Measurements from ENCODE around the gene RASGRP4.
"Not testable (repeated sequence)": the region's sequence is repeated elsewhere in the genome, so short reads cannot be mapped to it uniquely, and the experiment has no call there.

Gene RASGRP4

GRCh38 chr19:38430931-38431330 is 4.9 kb upstream of the RASGRP4 start:
- Histone ChIP-seq H3K4me3 (ENCODE audit: low read depth, low read length, poor library complexity, severe bottlenecking) (no peak overlapping the region), H3K36me3 (ENCODE audit: insufficient read depth, low read length) (no peaks in the 10 kb centered on the region), H3K9me3 (ENCODE audit: low read length) (no peaks in the 10 kb centered on the region), H3K27ac (ENCODE audit: low read depth, low read length, poor library complexity, severe bottlenecking) (no peak overlapping the region), H3K27me3 (ENCODE audit: insufficient read depth, low read length) (no peaks in the 10 kb centered on the region), H2AFZ (ENCODE audit: low read length) (no peak overlapping the region), H3K4me2 (ENCODE audit: low read length) (no peak overlapping the region), H3F3A (ENCODE audit: insufficient read depth, low read length) (no peaks in the 10 kb centered on the region), H3K9me2 (ENCODE audit: low read depth, low read length) (no peaks in the 10 kb centered on the region), H4K20me1 (ENCODE audit: insufficient read depth, low read length) (no peaks in the 10 kb centered on the region), H3K79me2 (ENCODE audit: insufficient read depth, low read length) (no peaks in the 10 kb centered on the region), H3K4me1 (ENCODE audit: insufficient read depth, low read length, severe bottlenecking) (peaks cover 27% of the 10 kb centered on the region), H3K9ac (ENCODE audit: low read length) (no peak overlapping the region)
- TF ChIP-seq CTCF (IDR thresholded peaks at IDR 0.05; ENCODE audit: low read length) = no peak
- no peak for TF ChIP-seq EZH2 (IDR thresholded peaks at IDR 0.05; ENCODE audit: borderline replicate concordance, low read length)

GRCh38 chr19:38429811-38430156 is 3.8 kb upstream of the RASGRP4 start:
- Histone ChIP-seq H2AFZ (ENCODE audit: low read length) (no peak overlapping the region), H3K9me3 (ENCODE audit: low read length) (no peaks in the 10 kb centered on the region), H3K9me2 (ENCODE audit: low read depth, low read length) (no peaks in the 10 kb centered on the region), H3K9ac (ENCODE audit: low read length) (no peak overlapping the region), H3K4me2 (ENCODE audit: low read length) (no peak overlapping the region), H3K4me1 (ENCODE audit: insufficient read depth, low read length, severe bottlenecking) (peaks cover 27% of the 10 kb centered on the region), H3K36me3 (ENCODE audit: insufficient read depth, low read length) (no peaks in the 10 kb centered on the region), H3K27ac (ENCODE audit: low read depth, low read length, poor library complexity, severe bottlenecking) (peak overlapping the region; percentile 73), H3K4me3 (ENCODE audit: low read depth, low read length, poor library complexity, severe bottlenecking) (no peak overlapping the region), H3F3A (ENCODE audit: insufficient read depth, low read length) (no peaks in the 10 kb centered on the region), H3K79me2 (ENCODE audit: insufficient read depth, low read length) (no peaks in the 10 kb centered on the region), H4K20me1 (ENCODE audit: insufficient read depth, low read length) (no peaks in the 10 kb centered on the region), H3K27me3 (ENCODE audit: insufficient read depth, low read length) (no peaks in the 10 kb centered on the region)
- TF ChIP-seq CTCF (IDR thresholded peaks at IDR 0.05; ENCODE audit: low read length) = no peak
- no peak for TF ChIP-seq EZH2 (IDR thresholded peaks at IDR 0.05; ENCODE audit: borderline replicate concordance, low read length)

GRCh38 chr19:38429055-38429810 is 3.2 kb upstream of the RASGRP4 start:
- peak overlapping the region; percentile 73 for H3K27ac ChIP-seq (ENCODE audit: low read depth, low read length, poor library complexity, severe bottlenecking)
- no peaks in the 10 kb centered on the region for H3K79me2 ChIP-seq (ENCODE audit: insufficient read depth, low read length)
- TF ChIP-seq EZH2 (IDR thresholded peaks at IDR 0.05; ENCODE audit: borderline replicate concordance, low read length) (no peak), CTCF (IDR thresholded peaks at IDR 0.05; ENCODE audit: low read length) (no peak)
- peaks cover 27% of the 10 kb centered on the region for H3K4me1 ChIP-seq (ENCODE audit: insufficient read depth, low read length, severe bottlenecking)
- no peaks in the 10 kb centered on the region for H3F3A ChIP-seq (ENCODE audit: insufficient read depth, low read length)
- no peaks in the 10 kb centered on the region for H3K36me3 ChIP-seq (ENCODE audit: insufficient read depth, low read length)
- peak overlapping the region; percentile 40; the same call in 1 of the 2 replicates for H3K4me2 ChIP-seq (ENCODE audit: low read length)
- no peak overlapping the region for H2AFZ ChIP-seq (ENCODE audit: low read length)
- no peaks in the 10 kb centered on the region for H4K20me1 ChIP-seq (ENCODE audit: insufficient read depth, low read length)
- H3K9me3 ChIP-seq (ENCODE audit: low read length) = no peaks in the 10 kb centered on the region
- H3K9me2 ChIP-seq (ENCODE audit: low read depth, low read length) = no peaks in the 10 kb centered on the region
- no peak overlapping the region for H3K4me3 ChIP-seq (ENCODE audit: low read depth, low read length, poor library complexity, severe bottlenecking)
- no peak overlapping the region; the same call in 1 of the 2 replicates for H3K9ac ChIP-seq (ENCODE audit: low read length)
- no peaks in the 10 kb centered on the region for H3K27me3 ChIP-seq (ENCODE audit: insufficient read depth, low read length)

GRCh38 chr19:38427035-38427677 is 1.1 kb upstream of the RASGRP4 start:
- not testable (repeated sequence) for H3K27ac ChIP-seq (ENCODE audit: low read depth, low read length, poor library complexity, severe bottlenecking); H3K4me2 ChIP-seq (ENCODE audit: low read length); H2AFZ ChIP-seq (ENCODE audit: low read length); H3K9ac ChIP-seq (ENCODE audit: low read length); H3K79me2 ChIP-seq (ENCODE audit: insufficient read depth, low read length); H3K27me3 ChIP-seq (ENCODE audit: insufficient read depth, low read length); H3K9me2 ChIP-seq (ENCODE audit: low read depth, low read length); H4K20me1 ChIP-seq (ENCODE audit: insufficient read depth, low read length); H3K36me3 ChIP-seq (ENCODE audit: insufficient read depth, low read length); H3F3A ChIP-seq (ENCODE audit: insufficient read depth, low read length); H3K4me3 ChIP-seq (ENCODE audit: low read depth, low read length, poor library complexity, severe bottlenecking); H3K9me3 ChIP-seq (ENCODE audit: low read length)
- H3K4me1 ChIP-seq (ENCODE audit: insufficient read depth, low read length, severe bottlenecking) = peaks cover 27% of the 10 kb centered on the region
